ENCODE results near the gene G0S2.
A peak's percentile ranks its signal among the peaks of the same experiment; 100 is the strongest.

The G0S2 gene

GRCh38 chr1:209652873-209653401, 22.3 kb upstream of the G0S2 start:
- H3K4me3 Mint-ChIP-seq, result no peak overlapping the region
- H3K4me1 Mint-ChIP-seq, result peaks cover 5% of the 10 kb centered on the region
- no peak for DNase-seq (ENCODE audit: low spot score in 2 of 2)
- peaks cover 1% of the 10 kb centered on the region for H3K36me3 Mint-ChIP-seq (ENCODE audit: insufficient read depth)
- ATAC-seq (replicated peaks; ENCODE audit: extremely low read depth, poor library complexity, severe bottlenecking), result no peak
- H3K27ac Mint-ChIP-seq (ENCODE audit: low read depth), result no peak overlapping the region
- no peaks in the 10 kb centered on the region for H3K9me3 Mint-ChIP-seq
- no peaks in the 10 kb centered on the region for H3K27me3 Mint-ChIP-seq

GRCh38 chr1:209653915-209654351, 21.3 kb upstream of the G0S2 start:
- no peaks in the 10 kb centered on the region for H3K27me3 Mint-ChIP-seq
- DNase-seq (ENCODE audit: low spot score in 2 of 2) (no peak), ATAC-seq (replicated peaks; ENCODE audit: extremely low read depth, poor library complexity, severe bottlenecking) (no peak)
- peaks cover 5% of the 10 kb centered on the region for H3K4me1 Mint-ChIP-seq
- H3K36me3 Mint-ChIP-seq (ENCODE audit: insufficient read depth), result peaks cover 1% of the 10 kb centered on the region
- H3K4me3 Mint-ChIP-seq, result no peak overlapping the region
- H3K27ac Mint-ChIP-seq (ENCODE audit: low read depth), result no peak overlapping the region
- no peaks in the 10 kb centered on the region for H3K9me3 Mint-ChIP-seq

GRCh38 chr1:209655411-209656231, 19.6 kb upstream of the G0S2 start:
- ATAC-seq (replicated peaks; ENCODE audit: extremely low read depth, poor library complexity, severe bottlenecking) (no peak), DNase-seq (ENCODE audit: low spot score in 2 of 2) (no peak)
- no peaks in the 10 kb centered on the region for H3K27me3 Mint-ChIP-seq
- peaks cover 11% of the 10 kb centered on the region for H3K4me1 Mint-ChIP-seq
- H3K36me3 Mint-ChIP-seq (ENCODE audit: insufficient read depth), result peaks cover 1% of the 10 kb centered on the region
- no peak overlapping the region for H3K27ac Mint-ChIP-seq (ENCODE audit: low read depth)
- H3K4me3 Mint-ChIP-seq, result no peak overlapping the region
- no peaks in the 10 kb centered on the region for H3K9me3 Mint-ChIP-seq

- no peak for DNase-seq (ENCODE audit: low spot score in 2 of 2)
- no peak overlapping the region for H3K27ac Mint-ChIP-seq (ENCODE audit: low read depth)
- H3K4me3 Mint-ChIP-seq, result no peak overlapping the region
- ATAC-seq (replicated peaks; ENCODE audit: extremely low read depth, poor library complexity, severe bottlenecking), result no peak
- H3K9me3 Mint-ChIP-seq, result no peaks in the 10 kb centered on the region
- no peaks in the 10 kb centered on the region for H3K27me3 Mint-ChIP-seq
- peaks cover 1% of the 10 kb centered on the region for H3K36me3 Mint-ChIP-seq (ENCODE audit: insufficient read depth)
- H3K4me1 Mint-ChIP-seq, result peaks cover 6% of the 10 kb centered on the region
Measured at GRCh38 chr1:209657140-209657879, 17.9 kb upstream of the G0S2 start.

- no peaks in the 10 kb centered on the region for H3K9me3 Mint-ChIP-seq
- no peak for ATAC-seq (replicated peaks; ENCODE audit: extremely low read depth, poor library complexity, severe bottlenecking)
Measured at GRCh38 chr1:209657918-209658317, 17.3 kb upstream of the G0S2 start.

GRCh38 chr1:209659909-209660308, 15.3 kb upstream of the G0S2 start:
- no peaks in the 10 kb centered on the region for H3K9me3 Mint-ChIP-seq
- DNase-seq (ENCODE audit: low spot score in 2 of 2), result no peak
- H3K4me1 Mint-ChIP-seq, result peaks cover 6% of the 10 kb centered on the region
- H3K27ac Mint-ChIP-seq (ENCODE audit: low read depth), result peak overlapping the region; percentile 56
- no peaks in the 10 kb centered on the region for H3K36me3 Mint-ChIP-seq (ENCODE audit: insufficient read depth)
- ATAC-seq (replicated peaks; ENCODE audit: extremely low read depth, poor library complexity, severe bottlenecking), result no peak
- H3K4me3 Mint-ChIP-seq, result no peak overlapping the region
- H3K27me3 Mint-ChIP-seq, result no peaks in the 10 kb centered on the region

More at GRCh38 chr1:209657918-209658317, 17.3 kb upstream of the G0S2 start:
- DNase-seq (ENCODE audit: low spot score in 2 of 2), result no peak
- H3K27me3 Mint-ChIP-seq, result no peaks in the 10 kb centered on the region
- H3K36me3 Mint-ChIP-seq (ENCODE audit: insufficient read depth), result peaks cover 1% of the 10 kb centered on the region
- H3K4me1 Mint-ChIP-seq, result peaks cover 6% of the 10 kb centered on the region
- H3K4me3 Mint-ChIP-seq, result no peak overlapping the region
- H3K27ac Mint-ChIP-seq (ENCODE audit: low read depth), result no peak overlapping the region

- DNase-seq (ENCODE audit: low spot score in 2 of 2) (no peak), ATAC-seq (replicated peaks; ENCODE audit: extremely low read depth, poor library complexity, severe bottlenecking) (no peak)
- Mint-ChIP-seq H3K36me3 (ENCODE audit: insufficient read depth) (no peaks in the 10 kb centered on the region), H3K4me3 (no peak overlapping the region), H3K27ac (ENCODE audit: low read depth) (no peak overlapping the region), H3K9me3 (no peaks in the 10 kb centered on the region), H3K4me1 (peaks cover 6% of the 10 kb centered on the region), H3K27me3 (no peaks in the 10 kb centered on the region)
Measured at GRCh38 chr1:209661071-209661470, 14.1 kb upstream of the G0S2 start.

GRCh38 chr1:209662879-209663327, 12.3 kb upstream of the G0S2 start:
- H3K4me3 Mint-ChIP-seq, result no peak overlapping the region
- no peak for DNase-seq (ENCODE audit: low spot score in 2 of 2)
- ATAC-seq (replicated peaks; ENCODE audit: extremely low read depth, poor library complexity, severe bottlenecking), result no peak
- peaks cover 6% of the 10 kb centered on the region for H3K4me1 Mint-ChIP-seq
- H3K36me3 Mint-ChIP-seq (ENCODE audit: insufficient read depth), result no peaks in the 10 kb centered on the region
- H3K27me3 Mint-ChIP-seq, result no peaks in the 10 kb centered on the region
- no peaks in the 10 kb centered on the region for H3K9me3 Mint-ChIP-seq
- no peak overlapping the region for H3K27ac Mint-ChIP-seq (ENCODE audit: low read depth)

- ATAC-seq (replicated peaks; ENCODE audit: extremely low read depth, poor library complexity, severe bottlenecking) (no peak), DNase-seq (ENCODE audit: low spot score in 2 of 2) (no peak)
- H3K27ac Mint-ChIP-seq (ENCODE audit: low read depth), result no peak overlapping the region
- no peaks in the 10 kb centered on the region for H3K27me3 Mint-ChIP-seq
- no peaks in the 10 kb centered on the region for H3K36me3 Mint-ChIP-seq (ENCODE audit: insufficient read depth)
- no peaks in the 10 kb centered on the region for H3K9me3 Mint-ChIP-seq
- H3K4me3 Mint-ChIP-seq, result no peak overlapping the region
- H3K4me1 Mint-ChIP-seq, result no peaks in the 10 kb centered on the region
Measured at GRCh38 chr1:209667103-209667502, 8.1 kb upstream of the G0S2 start.

- H3K27ac Mint-ChIP-seq (ENCODE audit: low read depth), result no peak overlapping the region
- DNase-seq (ENCODE audit: low spot score in 2 of 2) (no peak), ATAC-seq (replicated peaks; ENCODE audit: extremely low read depth, poor library complexity, severe bottlenecking) (no peak)
- H3K4me3 Mint-ChIP-seq, result no peak overlapping the region
- no peaks in the 10 kb centered on the region for H3K27me3 Mint-ChIP-seq
- H3K4me1 Mint-ChIP-seq, result peaks cover under 1% of the 10 kb centered on the region
- no peaks in the 10 kb centered on the region for H3K36me3 Mint-ChIP-seq (ENCODE audit: insufficient read depth)
- no peaks in the 10 kb centered on the region for H3K9me3 Mint-ChIP-seq
Measured at GRCh38 chr1:209667708-209668107, 7.5 kb upstream of the G0S2 start.

- Mint-ChIP-seq H3K9me3 (no peaks in the 10 kb centered on the region), H3K4me1 (peaks cover 23% of the 10 kb centered on the region), H3K36me3 (ENCODE audit: insufficient read depth) (peaks cover 1% of the 10 kb centered on the region), H3K4me3 (no peak overlapping the region), H3K27me3 (peaks cover 19% of the 10 kb centered on the region), H3K27ac (ENCODE audit: low read depth) (no peak overlapping the region)
- ATAC-seq (replicated peaks; ENCODE audit: extremely low read depth, poor library complexity, severe bottlenecking), result no peak
- no peak for DNase-seq (ENCODE audit: low spot score in 2 of 2)
Measured at GRCh38 chr1:209670441-209671082, 4.7 kb upstream of the G0S2 start.
